ENCODE measurements around the gene PIGV. TPM values are rescaled to one million over a fixed set of nuclear protein-coding genes. Genes with fewer than 3 reads are reported as not detected.
A peak's percentile ranks its signal among the peaks of the same experiment; 100 is the strongest.
"Not testable (repeated sequence)": the region's sequence is repeated elsewhere in the genome, so short reads cannot be mapped to it uniquely, and the experiment has no call there.

PIGV gene
- total RNA-seq, 5 donors from 2014 or later (not counting 1 experiment from before 2014, with no cell fraction given), result 10.3 to 24.0 (median 20.3) TPM

DNA sequence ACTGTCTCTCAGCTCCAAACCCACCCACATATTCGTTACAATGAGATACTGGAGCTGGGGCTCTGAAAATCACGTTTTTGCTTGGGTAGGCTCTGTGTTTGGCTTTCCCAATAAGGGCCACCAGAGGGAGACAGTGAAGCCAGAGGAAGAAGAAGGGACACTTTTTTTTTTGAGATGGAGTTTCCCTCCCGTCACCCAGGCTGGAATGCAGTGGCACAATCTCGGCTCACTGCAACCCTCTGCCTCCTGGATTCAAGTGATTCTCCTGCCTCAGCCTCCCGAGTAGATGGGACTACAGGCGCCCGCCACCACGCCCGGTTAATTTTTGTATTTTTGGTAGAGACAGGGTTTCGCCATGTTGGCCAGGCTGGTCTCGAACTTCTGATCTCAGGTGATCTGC, 22.4 kb downstream of the PIGV start:
- Mint-ChIP-seq H3K4me1 (peaks cover 11 to 18% (median 15%) of the 10 kb centered on the region in 3 donors), H3K4me3 (peak overlapping the region in 2 of 3 donors; percentile 21 to 29)
- H3K27ac ChIP-seq (ENCODE audit: low read length), result peak overlapping the region; percentile 73
- WGBS (ENCODE audit: insufficient coverage), result 0% methylated on average over 3 of the region's 11 CpGs
- H3K27ac Mint-ChIP-seq; H3K9me3 ChIP-seq; H3K36me3 ChIP-seq (ENCODE audit: control insufficient read depth in 2 of 2, extremely low read depth in 1 of 2, insufficient read depth in 1 of 2, low read length in 1 of 2); H3K4me3 ChIP-seq (ENCODE audit: control insufficient read depth in 1 of 2, extremely low read depth in 1 of 2, low read length in 1 of 2); H3K27me3 Mint-ChIP-seq; H3K27me3 ChIP-seq (replicated peaks in 1 of 2; ENCODE audit: control insufficient read depth in 2 of 2, extremely low read depth in 1 of 2, insufficient read depth in 2 of 2, low read length in 1 of 2); H3K9me3 Mint-ChIP-seq; H3K36me3 Mint-ChIP-seq: not testable (repeated sequence)
- ChIA-PET POLR2A (interaction anchor here (0.6 to 1.7 kb wide), 3 partner anchors 18 to 381 kb away, joined by 3 to 7 read pairs (median 5); no protein-coding TSS in a partner anchor), CTCF (interaction anchor here (0.6 to 4.6 kb wide), 13 partner anchors 9 to 208 kb away, joined by 3 to 57 read pairs (median 4); no protein-coding TSS in a partner anchor)
- DNase-seq (peak; percentile 44 to 91 (median 75)), ATAC-seq (replicated peaks in 1 of 4) (peak; percentile 54 to 95 (median 68))
- peaks cover 0 to 14% of the 10 kb centered on the region in 2 experiments for H3K4me1 ChIP-seq (ENCODE audit: control insufficient read depth in 1 of 2, extremely low read depth in 1 of 2, insufficient read depth in 2 of 2, low read length in 2 of 2)

- Histone ChIP-seq H3K9me3 (no peaks in the 10 kb centered on the region), H3K27ac (ENCODE audit: low read length) (peak overlapping the region; percentile 73), H3K4me3 (ENCODE audit: control insufficient read depth in 1 of 2, extremely low read depth in 1 of 2, low read length in 1 of 2) (no peak overlapping the region), H3K4me1 (ENCODE audit: control insufficient read depth in 1 of 2, extremely low read depth in 1 of 2, insufficient read depth in 2 of 2, low read length in 2 of 2) (peaks cover 0 to 14% of the 10 kb centered on the region in 2 experiments), H3K36me3 (ENCODE audit: control insufficient read depth in 2 of 2, extremely low read depth in 1 of 2, insufficient read depth in 1 of 2, low read length in 1 of 2) (no peaks in the 10 kb centered on the region), H3K27me3 (replicated peaks in 1 of 2; ENCODE audit: control insufficient read depth in 2 of 2, extremely low read depth in 1 of 2, insufficient read depth in 2 of 2, low read length in 1 of 2) (no peaks in the 10 kb centered on the region)
- Mint-ChIP-seq H3K4me1 (peaks cover 11 to 15% (median 11%) of the 10 kb centered on the region in 3 donors), H3K27ac (peak overlapping the region in 1 of 2 donors; percentile 59), H3K4me3 (no peak overlapping the region), H3K27me3 (no peaks in the 10 kb centered on the region), H3K9me3 (no peaks in the 10 kb centered on the region), H3K36me3 (no peaks in the 10 kb centered on the region)
- no peak for ATAC-seq (replicated peaks in 1 of 4)
- 55% methylated on average over 4 of the region's 4 CpGs for WGBS (ENCODE audit: insufficient coverage)
- POLR2A ChIA-PET, result interaction anchor here (0.6 to 1.7 kb wide), 3 partner anchors 17 to 71 kb away, joined by 3 to 7 read pairs (median 3); no protein-coding TSS in a partner anchor
- DNase-seq, result peak in 3 of 35 experiments; percentile 24 to 59 (median 52)
- CTCF ChIA-PET, result interaction anchor here (0.6 to 4.6 kb wide), 13 partner anchors 10 to 311 kb away, joined by 3 to 57 read pairs (median 4); partner anchors contain the start of gene ZDHHC18 (in 1 of the 2)
These were observed 23.3 kb downstream of the PIGV start for GRCh38 chr1:26811057-26811456.

DNA sequence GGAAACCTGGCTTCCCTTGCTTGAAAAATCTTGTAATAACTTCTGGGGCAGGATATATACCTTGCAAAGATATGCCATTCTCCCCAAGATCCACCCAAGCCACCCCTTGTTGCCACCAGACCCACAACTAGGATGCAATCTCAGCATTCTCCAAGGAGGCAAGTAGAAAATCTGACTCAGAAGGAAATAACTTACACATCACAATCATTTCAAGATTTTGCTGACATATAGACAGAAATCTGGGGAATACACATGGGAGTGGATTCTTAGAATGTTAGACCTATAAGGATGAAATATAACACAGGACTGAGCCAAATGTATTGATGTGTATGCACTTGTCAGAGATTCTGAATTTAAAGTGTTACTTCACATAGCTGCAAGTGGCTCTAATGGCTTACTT, 24.0 kb downstream of the PIGV start:
- H3K9me3 ChIP-seq, result no peaks in the 10 kb centered on the region
- ChIA-PET CTCF (interaction anchor here (0.6 to 4.6 kb wide), 12 partner anchors 9 to 312 kb away, joined by 3 to 57 read pairs (median 5); partner anchors contain the start of gene ZDHHC18 (in 1 of the 2)), POLR2A (interaction anchor here in 1 of 2 donors (1.7 kb wide), 1 partner anchor 21 kb away, joined by 7 read pairs; no protein-coding TSS in a partner anchor)
- no peaks in the 10 kb centered on the region for H3K27me3 ChIP-seq (replicated peaks in 1 of 2; ENCODE audit: control insufficient read depth in 2 of 2, extremely low read depth in 1 of 2, insufficient read depth in 2 of 2, low read length in 1 of 2)
- no peaks in the 10 kb centered on the region for H3K27me3 Mint-ChIP-seq
- H3K4me1 Mint-ChIP-seq, result peaks cover 11 to 15% (median 11%) of the 10 kb centered on the region in 3 donors
- DNase-seq (no peak), ATAC-seq (replicated peaks in 1 of 4) (no peak)
- no peak overlapping the region for H3K27ac Mint-ChIP-seq
- H3K4me1 ChIP-seq (ENCODE audit: control insufficient read depth in 1 of 2, extremely low read depth in 1 of 2, insufficient read depth in 2 of 2, low read length in 2 of 2), result peaks cover 0 to 14% of the 10 kb centered on the region in 2 experiments
- no peak overlapping the region for H3K27ac ChIP-seq (ENCODE audit: low read length)
- no peaks in the 10 kb centered on the region for H3K36me3 Mint-ChIP-seq
- H3K36me3 ChIP-seq (ENCODE audit: control insufficient read depth in 2 of 2, extremely low read depth in 1 of 2, insufficient read depth in 1 of 2, low read length in 1 of 2), result no peaks in the 10 kb centered on the region
- no peaks in the 10 kb centered on the region for H3K9me3 Mint-ChIP-seq
- H3K4me3 ChIP-seq (ENCODE audit: control insufficient read depth in 1 of 2, extremely low read depth in 1 of 2, low read length in 1 of 2), result no peak overlapping the region
- H3K4me3 Mint-ChIP-seq, result no peak overlapping the region

- no peaks in the 10 kb centered on the region for H3K9me3 Mint-ChIP-seq
- DNase-seq (no peak), ATAC-seq (replicated peaks in 1 of 4) (no peak)
- H3K4me1 Mint-ChIP-seq, result peaks cover 11 to 15% (median 11%) of the 10 kb centered on the region in 3 donors
- no peaks in the 10 kb centered on the region for H3K36me3 Mint-ChIP-seq
- no peaks in the 10 kb centered on the region for H3K9me3 ChIP-seq
- WGBS (ENCODE audit: insufficient coverage), result no CpG with 5 or more reads among the region's 2 CpGs
- no peak overlapping the region for H3K4me3 ChIP-seq (ENCODE audit: control insufficient read depth in 1 of 2, extremely low read depth in 1 of 2, low read length in 1 of 2)
- no peak overlapping the region for H3K27ac Mint-ChIP-seq
- ChIA-PET CTCF (interaction anchor here in 1 of 2 donors (0.6 kb wide), 1 partner anchor 71 kb away, joined by 3 read pairs; no protein-coding TSS in a partner anchor), POLR2A (no interaction called here)
- H3K27me3 Mint-ChIP-seq, result no peaks in the 10 kb centered on the region
- no peak overlapping the region for H3K4me3 Mint-ChIP-seq
- H3K27me3 ChIP-seq (replicated peaks in 1 of 2; ENCODE audit: control insufficient read depth in 2 of 2, extremely low read depth in 1 of 2, insufficient read depth in 2 of 2, low read length in 1 of 2), result no peaks in the 10 kb centered on the region
- H3K36me3 ChIP-seq (ENCODE audit: control insufficient read depth in 2 of 2, extremely low read depth in 1 of 2, insufficient read depth in 1 of 2, low read length in 1 of 2), result no peaks in the 10 kb centered on the region
- no peak overlapping the region for H3K27ac ChIP-seq (ENCODE audit: low read length)
- peaks cover 0 to 14% of the 10 kb centered on the region in 2 experiments for H3K4me1 ChIP-seq (ENCODE audit: control insufficient read depth in 1 of 2, extremely low read depth in 1 of 2, insufficient read depth in 2 of 2, low read length in 2 of 2)
These were observed 26.6 kb downstream of the PIGV start for GRCh38 chr1:26814377-26814776.

GRCh38 chr1:26814893-26815292, 27.1 kb downstream of the PIGV start:
- DNase-seq (no peak), ATAC-seq (replicated peaks in 1 of 4) (no peak)
- H3K27ac ChIP-seq (ENCODE audit: low read length), result no peak overlapping the region
- Mint-ChIP-seq H3K27ac (no peak overlapping the region), H3K27me3 (no peaks in the 10 kb centered on the region), H3K36me3 (no peaks in the 10 kb centered on the region), H3K4me1 (peaks cover 11 to 15% (median 12%) of the 10 kb centered on the region in 3 donors), H3K9me3 (no peaks in the 10 kb centered on the region), H3K4me3 (no peak overlapping the region)
- no peaks in the 10 kb centered on the region for H3K27me3 ChIP-seq (replicated peaks in 1 of 2; ENCODE audit: control insufficient read depth in 2 of 2, extremely low read depth in 1 of 2, insufficient read depth in 2 of 2, low read length in 1 of 2)
- WGBS (ENCODE audit: insufficient coverage), result 100% methylated on average over 2 of the region's 3 CpGs
- peaks cover 0 to 14% of the 10 kb centered on the region in 2 experiments for H3K4me1 ChIP-seq (ENCODE audit: control insufficient read depth in 1 of 2, extremely low read depth in 1 of 2, insufficient read depth in 2 of 2, low read length in 2 of 2)
- no peak overlapping the region for H3K4me3 ChIP-seq (ENCODE audit: control insufficient read depth in 1 of 2, extremely low read depth in 1 of 2, low read length in 1 of 2)
- no peaks in the 10 kb centered on the region for H3K36me3 ChIP-seq (ENCODE audit: control insufficient read depth in 2 of 2, extremely low read depth in 1 of 2, insufficient read depth in 1 of 2, low read length in 1 of 2)
- ChIA-PET CTCF (interaction anchor here in 1 of 2 donors (1.2 kb wide), 1 partner anchor 18 kb away, joined by 3 read pairs; no protein-coding TSS in a partner anchor), POLR2A (no interaction called here)
- no peaks in the 10 kb centered on the region for H3K9me3 ChIP-seq

DNA sequence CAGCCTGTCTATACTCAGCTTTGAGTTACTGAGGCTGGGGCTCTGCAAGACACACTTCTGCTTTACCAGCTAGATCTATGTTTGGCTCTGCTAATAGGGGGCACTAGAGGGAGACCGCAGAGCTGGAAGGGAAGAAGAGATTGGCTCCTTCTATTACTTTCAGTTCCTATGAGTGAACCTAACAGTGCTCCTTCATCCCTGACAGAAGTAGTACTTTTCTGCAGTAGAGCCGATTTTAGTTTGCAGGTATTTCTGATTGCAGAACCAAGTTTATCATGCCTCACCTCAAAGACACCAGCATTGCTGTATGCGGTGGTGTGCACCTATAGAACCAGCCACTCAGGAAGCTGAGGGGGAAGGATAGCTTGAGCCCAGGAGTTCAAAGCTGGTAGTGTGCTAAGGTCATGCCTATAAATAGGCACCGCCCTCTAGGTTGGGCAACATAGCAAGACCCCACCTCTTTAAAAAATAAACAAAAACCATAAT, 33.1 kb downstream of the PIGV start:
- no CpG with 5 or more reads among the region's 4 CpGs for WGBS (ENCODE audit: insufficient coverage)
- no peaks in the 10 kb centered on the region for H3K36me3 ChIP-seq (ENCODE audit: control insufficient read depth in 2 of 2, extremely low read depth in 1 of 2, insufficient read depth in 1 of 2, low read length in 1 of 2)
- Mint-ChIP-seq H3K4me3 (peak overlapping the region; percentile 61 to 69 (median 67)), H3K36me3 (no peaks in the 10 kb centered on the region), H3K27ac (peak overlapping the region; percentile 89 to 96), H3K4me1 (peaks cover 24 to 35% (median 25%) of the 10 kb centered on the region in 3 donors), H3K27me3 (no peaks in the 10 kb centered on the region), H3K9me3 (no peaks in the 10 kb centered on the region)
- no peaks in the 10 kb centered on the region for H3K27me3 ChIP-seq (replicated peaks in 1 of 2; ENCODE audit: control insufficient read depth in 2 of 2, extremely low read depth in 1 of 2, insufficient read depth in 2 of 2, low read length in 1 of 2)
- CTCF ChIA-PET, result interaction anchor here (0.5 to 3.4 kb wide), 15 partner anchors 9 to 351 kb away, joined by 3 to 92 read pairs (median 5); no protein-coding TSS in a partner anchor
- no peaks in the 10 kb centered on the region for H3K9me3 ChIP-seq
- peak overlapping the region; percentile 60 for H3K27ac ChIP-seq (ENCODE audit: low read length)
- POLR2A ChIA-PET, result interaction anchor here (0.6 to 1.7 kb wide), 3 partner anchors 10 to 52 kb away, joined by 3 to 12 read pairs (median 5); no protein-coding TSS in a partner anchor
- H3K4me3 ChIP-seq (ENCODE audit: control insufficient read depth in 1 of 2, extremely low read depth in 1 of 2, low read length in 1 of 2), result peak overlapping the region; percentile 30 to 47
- ATAC-seq (replicated peaks in 1 of 4), result peak; percentile 95 to 97 (median 96)
- peak in 14 of 35 experiments; percentile 8 to 72 (median 32) for DNase-seq
- peaks cover 8 to 28% of the 10 kb centered on the region in 2 experiments for H3K4me1 ChIP-seq (ENCODE audit: control insufficient read depth in 1 of 2, extremely low read depth in 1 of 2, insufficient read depth in 2 of 2, low read length in 2 of 2)
